Ascending aorta (tissue), 2 donors: Measurements from ENCODE around the gene MTFP1. TPM values are rescaled to one million over a fixed set of nuclear protein-coding genes. Genes with fewer than 3 reads are reported as not detected.

Experiments used
- DNase-seq, 2 donors: peaks; one replicate each; pipeline ENCODE4 v3.0.0-alpha.2; 2019; ENCODE audit warnings: low spot score in 2 of 2
- H3K27ac ChIP-seq, 2 donors: fragments of 200-600 bp; sonication (generic); one replicate each; pipeline ENCODE4 v1.5.1; 2016 to 2017; ENCODE audit warnings: mild to moderate bottlenecking in 1 of 2
- H3K27me3 ChIP-seq: fragments of 200-600 bp; sonication (generic); one replicate; pipeline ENCODE4 v1.5.1; 2017
- H3K36me3 ChIP-seq, 2 donors: fragments of 200-600 bp; sonication (generic); one replicate each; pipeline ENCODE4 v1.5.1; 2016
- H3K4me1 ChIP-seq, 2 donors: fragments of 200-600 bp; sonication (generic); one replicate each; pipeline ENCODE4 v1.5.1; 2016 to 2017; ENCODE audit warnings: mild to moderate bottlenecking in 1 of 2
- H3K4me3 ChIP-seq, 2 donors: fragments of 200-600 bp; sonication (generic); one replicate each; pipeline ENCODE4 v1.5.1; 2016 to 2017; ENCODE audit warnings: mild to moderate bottlenecking in 1 of 2
- H3K9me3 ChIP-seq, 2 donors: fragments of 200-600 bp; sonication (generic); one replicate each; pipeline ENCODE4 v1.5.1; 2016
- CTCF ChIP-seq, 3 experiments: fragments of 200-600 bp in 2 of 3; fragments of 450-650 bp in 1 of 3; sonication (generic) in 2 of 3; IDR thresholded peaks; one replicate each; pipeline ENCODE4 v1.5.1; 2016 to 2019; ENCODE audit warnings: antibody characterized with exemption in 3 of 3, mild to moderate bottlenecking in 1 of 3, moderate library complexity in 1 of 3
- intact Hi-C: fragments of 100-400 bp; cut with DNase I; formaldehyde crosslinking; loops from one replicate; pipeline ENCODE4 v1.15.1; 2023
- total RNA-seq: library from RNA; depleted of rRNA; stranded (reverse); fragments of >200 nt; gene quantifications from one replicate; pipeline ENCODE4 v1.1.0, GENCODE V29; 2016

MTFP1 gene
- total RNA-seq, 1 donor from 2014 or later: 4.5 TPM

- Histone ChIP-seq H3K4me1 (no peaks in the 10 kb centered on the region), H3K36me3 (no peaks in the 10 kb centered on the region), H3K4me3 (no peak overlapping the region), H3K9me3 (no peaks in the 10 kb centered on the region), H3K27ac (no peak overlapping the region), H3K27me3 (no peaks in the 10 kb centered on the region)
- intact Hi-C loops: no loop called here
- DNase-seq: no peak
- no peak for TF ChIP-seq CTCF (IDR thresholded peaks at IDR 0.05)
Observed at GRCh38 chr22:30472994-30473720, 47.6 kb downstream of the MTFP1 start.

- H3K4me3 ChIP-seq: no peak overlapping the region
- intact Hi-C loops: no loop called here
- H3K27me3 ChIP-seq: no peaks in the 10 kb centered on the region
- no peaks in the 10 kb centered on the region for H3K9me3 ChIP-seq
- no peak for TF ChIP-seq CTCF (IDR thresholded peaks at IDR 0.05)
- H3K4me1 ChIP-seq: no peaks in the 10 kb centered on the region
- no peak for DNase-seq
- H3K27ac ChIP-seq: no peak overlapping the region
- H3K36me3 ChIP-seq: no peaks in the 10 kb centered on the region
Observed at GRCh38 chr22:30474121-30474520, 48.6 kb downstream of the MTFP1 start.

- Histone ChIP-seq H3K9me3 (no peaks in the 10 kb centered on the region), H3K4me3 (no peak overlapping the region), H3K36me3 (no peaks in the 10 kb centered on the region), H3K27ac (no peak overlapping the region), H3K27me3 (no peaks in the 10 kb centered on the region), H3K4me1 (no peaks in the 10 kb centered on the region)
- TF ChIP-seq CTCF (IDR thresholded peaks at IDR 0.05): no peak
- intact Hi-C loops: no loop called here
- no peak for DNase-seq
Observed at GRCh38 chr22:30474683-30475424, 49.3 kb downstream of the MTFP1 start.

Other genes with a start within 250 kb of the MTFP1 start
- not detected for gene LIF, start 179.0 kb upstream of the MTFP1 start, total RNA-seq
- not detected for gene OSM, start 158.9 kb upstream of the MTFP1 start, total RNA-seq
- 55.9 TPM for gene CASTOR1, start 136.3 kb upstream of the MTFP1 start, total RNA-seq
- 107 TPM for gene TBC1D10A, start 98.8 kb upstream of the MTFP1 start, total RNA-seq
- 92.9 TPM for gene SF3A1, start 68.9 kb upstream of the MTFP1 start, total RNA-seq
- 7.0 TPM for gene CCDC157, start 68.8 kb upstream of the MTFP1 start, total RNA-seq
- 6.7 TPM for gene RNF215, start 38.4 kb upstream of the MTFP1 start, total RNA-seq
- 3.0 TPM for gene SEC14L2, start 28.8 kb upstream of the MTFP1 start, total RNA-seq
- gene SEC14L3, start 46.2 kb downstream of the MTFP1 start, total RNA-seq: not detected
- not detected for gene SEC14L4, start 79.9 kb downstream of the MTFP1 start, total RNA-seq
- not detected for gene SEC14L6, start 121.0 kb downstream of the MTFP1 start, total RNA-seq
- not detected for gene GAL3ST1, start 148.9 kb downstream of the MTFP1 start, total RNA-seq
- gene PES1, start 166.1 kb downstream of the MTFP1 start, total RNA-seq: 24.7 TPM
- gene TCN2, start 181.4 kb downstream of the MTFP1 start, total RNA-seq: 56.8 TPM
- 38.1 TPM for gene SLC35E4, start 210.0 kb downstream of the MTFP1 start, total RNA-seq
- gene DUSP18, start 242.1 kb downstream of the MTFP1 start, total RNA-seq: 0.21 TPM